ENCODE results near the gene FADS3.

- TF ChIP-seq CTCF (IDR thresholded peaks at IDR 0.05) (no peak), E2F1 (CRISPR knock-in tag; IDR thresholded peaks at IDR 0.05) (no peak), USF2 (CRISPR knock-in tag; IDR thresholded peaks at IDR 0.05) (no peak), ZNF423 (CRISPR knock-in tag; IDR thresholded peaks at IDR 0.05) (no peak), STAT6 (CRISPR knock-in tag; conservative IDR thresholded peaks at IDR 0.05; ENCODE audit: low read depth) (no peak), KAT7 (CRISPR knock-in tag; IDR thresholded peaks at IDR 0.05; ENCODE audit: borderline replicate concordance) (no peak), PRDM15 (CRISPR knock-in tag; IDR thresholded peaks at IDR 0.05) (no peak), ESRRA (CRISPR knock-in tag; IDR thresholded peaks at IDR 0.05; ENCODE audit: borderline replicate concordance) (no peak)
These were observed 53.8 kb downstream of the FADS3 start for GRCh38 chr11:61837411-61838005.
